Colon (tissue), 2 donors: Measurements from ENCODE around the gene FGFRL1.
"Not testable (repeated sequence)": the region's sequence is repeated elsewhere in the genome, so short reads cannot be mapped to it uniquely, and the experiment has no call there.

ENCODE experiments used
- FAIRE-seq: peaks from 2 replicates; lab custom pipeline; 2012; peaks lifted over from hg19 to GRCh38; lab: Jason Lieb, UNC
- donor health status: control.
- donor health status: control.

FGFRL1 gene

DNA sequence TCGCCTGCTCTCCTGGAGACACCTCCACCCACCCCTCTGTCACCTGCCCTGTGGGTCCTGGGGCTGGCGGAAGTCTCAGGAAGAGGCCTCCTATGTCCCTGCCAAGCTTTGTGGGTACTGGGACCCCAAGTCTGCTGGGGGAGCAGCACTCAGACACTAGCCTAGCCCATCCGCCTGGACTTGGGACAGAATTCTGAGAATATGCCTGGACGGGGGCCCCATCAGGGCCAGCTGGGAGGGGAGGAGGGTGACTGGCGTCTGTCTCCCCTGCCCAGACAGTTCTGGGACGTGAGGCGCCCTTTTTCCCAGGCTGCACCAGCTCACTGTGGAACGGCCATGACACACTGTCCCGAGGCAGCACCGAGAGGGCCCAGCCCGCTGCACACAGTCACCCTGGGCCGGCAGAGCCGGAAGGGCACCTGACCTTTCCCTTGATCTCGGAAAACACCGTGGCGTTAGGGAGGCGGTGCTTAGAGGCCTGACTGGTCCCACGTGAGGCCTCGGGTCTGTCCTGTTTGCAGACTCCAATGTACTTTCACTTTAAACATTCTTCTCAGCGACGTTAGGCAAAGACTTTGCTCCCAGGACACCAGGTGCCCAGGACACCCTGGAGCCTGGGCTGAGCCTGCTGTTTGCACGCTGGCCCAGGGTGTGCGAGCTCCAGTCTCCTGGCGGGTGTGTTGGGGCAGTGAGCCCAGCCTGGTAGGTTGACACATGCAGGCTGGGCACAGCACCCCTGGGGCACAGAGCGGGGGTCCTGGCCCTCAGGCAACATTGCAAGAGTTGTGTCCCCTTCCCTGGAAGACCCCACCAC is 18.9 kb upstream of the FGFRL1 start:
- FAIRE-seq, result no peak

DNA sequence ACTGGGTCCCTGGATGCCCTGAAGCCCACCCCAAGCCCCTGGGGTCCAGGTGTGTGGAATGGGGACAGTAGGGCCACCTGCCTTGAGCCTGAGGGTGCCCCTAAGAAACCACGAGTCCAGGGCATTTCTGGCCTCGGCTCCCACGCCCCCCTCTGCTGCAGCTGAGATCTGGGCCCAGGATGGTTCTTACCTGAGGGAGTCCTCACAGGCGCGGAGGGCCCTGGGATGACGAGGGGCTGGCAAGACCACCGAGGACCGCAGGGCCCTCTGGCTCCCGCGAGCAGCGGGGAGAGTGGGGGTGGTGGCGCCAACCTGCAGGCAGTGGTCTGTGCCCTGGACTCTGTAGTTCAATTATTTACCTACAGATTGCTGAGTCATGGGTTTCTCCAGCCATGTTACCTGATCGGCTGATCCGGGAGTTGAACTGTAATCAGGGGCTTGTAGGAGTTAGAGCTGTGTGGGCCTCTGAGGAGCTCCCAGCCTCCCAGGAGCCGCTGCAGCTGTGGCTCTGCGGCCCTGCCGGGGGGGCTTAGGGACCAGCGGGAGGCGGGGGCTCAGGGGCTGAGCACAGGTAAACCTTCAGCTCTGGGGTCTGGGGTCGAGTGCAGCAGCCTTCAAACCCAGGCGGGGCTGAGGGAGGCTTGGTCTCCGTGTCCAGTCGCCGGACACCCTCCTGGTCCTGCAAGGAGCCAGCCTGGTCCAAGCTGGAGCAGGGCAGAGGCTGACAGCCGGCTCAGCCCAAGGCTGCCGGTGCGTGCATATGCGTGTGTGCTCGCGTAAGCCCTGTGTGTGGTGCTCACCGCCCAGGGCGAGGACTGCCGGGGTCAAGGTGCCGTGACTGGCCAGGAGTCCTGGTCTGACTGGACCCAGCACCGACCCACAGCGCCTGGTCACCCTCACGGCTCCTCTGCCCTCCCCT is 18.1 kb upstream of the FGFRL1 start, which contains the start of gene SLC26A1:
SLC26A1 (minus strand) TSS at position 294 of the 919 bp plus-strand sequence. CDS start 1,701 bp downstream, outside the sequence.
- no peak for FAIRE-seq

DNA sequence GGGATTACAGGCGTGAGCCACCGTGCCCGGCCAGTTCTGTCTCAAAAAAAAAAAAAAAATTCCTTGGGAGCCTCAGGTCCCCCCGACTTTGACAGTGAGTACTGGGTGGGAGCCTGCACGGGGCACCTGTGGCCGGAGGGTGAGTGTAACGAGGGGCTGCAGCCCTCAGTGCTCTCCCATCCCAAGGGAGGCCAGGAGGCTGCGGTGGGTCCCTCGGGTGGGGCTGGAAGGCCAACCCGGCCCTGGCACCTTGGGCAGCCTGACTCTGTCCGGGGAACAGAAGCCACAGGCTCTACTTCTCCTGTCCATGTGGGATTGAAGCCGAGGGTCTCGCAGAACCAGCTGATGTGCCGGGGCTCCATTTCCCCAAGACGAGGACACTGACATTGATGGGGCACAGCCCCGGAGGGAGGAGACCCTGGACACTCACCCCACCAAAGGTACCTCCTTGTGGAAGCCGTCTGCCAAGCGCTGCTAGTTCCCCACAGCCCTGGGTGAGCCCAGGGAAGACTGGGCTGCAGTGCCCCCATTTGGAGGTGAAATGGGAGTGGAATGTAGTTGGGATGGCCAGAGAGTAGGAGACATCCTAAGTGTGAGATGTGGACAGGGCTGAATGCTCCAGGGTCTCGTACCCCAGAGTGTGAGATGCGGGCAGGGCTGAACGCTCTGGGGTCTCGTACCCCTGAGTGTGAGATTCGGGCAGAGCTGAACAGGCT is 16.0 kb upstream of the FGFRL1 start:
- FAIRE-seq, result no peak

DNA sequence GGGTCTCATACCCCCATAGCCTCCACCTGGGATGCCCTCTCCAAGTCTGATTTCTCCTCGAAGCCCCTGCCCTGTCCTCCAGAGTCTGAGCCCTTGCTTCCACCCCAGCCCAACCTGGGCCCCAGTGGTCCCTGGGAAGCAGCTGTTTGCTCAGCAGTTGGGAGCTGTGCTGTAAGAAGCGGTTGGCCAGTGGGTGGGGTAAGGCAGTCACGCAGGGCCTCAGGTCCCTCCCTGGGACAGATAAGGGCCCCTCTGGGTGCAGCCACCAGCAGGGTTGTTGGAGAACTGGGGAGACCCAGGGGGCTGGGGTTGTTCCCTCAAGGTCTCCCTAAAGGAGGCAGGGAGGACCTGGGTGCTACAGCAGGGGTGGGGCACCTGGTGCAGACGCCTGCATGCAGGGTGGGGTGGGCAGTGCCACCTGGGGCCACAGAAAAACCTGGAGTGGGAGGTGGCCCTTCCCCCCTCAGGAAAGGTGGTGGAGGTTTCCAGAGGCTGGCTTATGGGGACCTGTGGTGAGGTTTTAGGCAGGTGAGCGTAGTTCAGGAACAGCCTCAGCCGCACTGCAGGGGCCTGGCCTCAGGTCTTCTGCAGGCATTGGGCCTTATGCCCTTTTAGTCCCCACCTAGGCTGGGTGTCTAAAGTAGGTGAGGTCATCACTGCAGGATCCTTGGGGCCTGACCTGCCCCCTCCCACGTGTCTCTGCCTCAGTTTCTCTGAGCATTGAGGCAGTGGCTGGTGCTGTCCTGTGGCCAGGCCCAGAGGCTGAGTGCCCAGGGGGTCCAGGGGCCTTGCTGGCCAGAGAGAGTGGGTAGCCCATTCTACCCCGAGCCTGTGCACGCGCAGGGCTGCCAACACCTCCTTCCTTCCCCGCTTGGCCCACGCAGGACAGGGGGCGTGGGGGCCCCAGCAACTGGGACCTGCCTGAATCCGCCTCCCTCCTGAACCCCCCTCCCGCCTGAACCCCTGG is 15.1 kb upstream of the FGFRL1 start:
- no peak for FAIRE-seq

DNA sequence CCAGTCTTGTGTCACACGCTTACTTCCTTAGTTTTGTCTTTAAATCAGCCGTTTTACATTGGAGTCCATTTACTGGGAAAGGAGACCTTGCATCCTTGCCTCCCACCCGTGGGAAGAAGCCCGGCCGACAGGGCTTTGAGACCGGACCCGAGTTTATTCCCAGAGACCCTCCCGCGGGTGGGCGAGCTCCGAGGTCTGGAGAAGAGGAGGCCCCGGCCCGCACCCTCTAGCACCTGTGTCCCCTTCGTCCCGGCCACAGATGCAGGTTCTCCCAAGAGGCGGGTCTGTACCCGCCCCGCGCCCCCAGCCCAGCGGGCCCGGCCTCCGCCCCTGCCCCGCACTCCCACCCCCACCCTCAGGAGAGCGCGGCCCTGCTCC is 14.4 kb upstream of the FGFRL1 start:
- FAIRE-seq, result no peak

DNA sequence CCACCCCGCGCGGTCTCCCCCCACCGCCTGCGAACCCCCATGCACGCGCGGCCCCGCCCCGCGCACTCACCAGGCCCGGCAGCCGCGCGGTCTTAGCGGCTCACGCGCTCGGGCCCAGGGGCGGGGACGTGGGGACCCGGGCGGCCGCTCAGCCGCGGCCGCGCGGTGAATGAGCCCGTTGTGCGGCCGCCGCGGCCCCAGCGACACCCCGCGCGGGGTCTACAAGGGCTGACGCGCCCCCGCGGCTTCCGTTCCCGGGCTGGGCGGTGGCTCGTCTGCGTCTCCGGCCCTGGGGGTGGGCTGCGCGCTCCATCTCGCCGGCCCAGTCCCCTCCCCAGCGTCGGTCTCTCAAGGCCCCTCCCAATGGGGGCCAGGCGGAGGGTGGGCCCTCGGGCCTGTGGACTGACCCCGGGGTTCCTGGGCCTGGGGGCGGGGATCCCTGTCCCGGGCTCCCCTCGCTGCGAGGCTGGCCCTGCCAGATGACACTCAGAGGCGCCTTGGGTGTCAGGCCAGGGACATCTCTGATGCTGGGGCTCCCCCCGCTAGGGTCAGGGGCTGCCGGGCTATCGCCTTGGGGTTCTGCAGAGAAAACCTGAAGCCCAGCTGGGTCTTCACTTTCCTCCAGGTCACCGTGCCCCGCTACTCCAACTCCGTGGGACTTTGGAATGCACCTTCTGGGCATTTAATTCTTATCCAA is 13.9 kb upstream of the FGFRL1 start:
- no peak for FAIRE-seq

DNA sequence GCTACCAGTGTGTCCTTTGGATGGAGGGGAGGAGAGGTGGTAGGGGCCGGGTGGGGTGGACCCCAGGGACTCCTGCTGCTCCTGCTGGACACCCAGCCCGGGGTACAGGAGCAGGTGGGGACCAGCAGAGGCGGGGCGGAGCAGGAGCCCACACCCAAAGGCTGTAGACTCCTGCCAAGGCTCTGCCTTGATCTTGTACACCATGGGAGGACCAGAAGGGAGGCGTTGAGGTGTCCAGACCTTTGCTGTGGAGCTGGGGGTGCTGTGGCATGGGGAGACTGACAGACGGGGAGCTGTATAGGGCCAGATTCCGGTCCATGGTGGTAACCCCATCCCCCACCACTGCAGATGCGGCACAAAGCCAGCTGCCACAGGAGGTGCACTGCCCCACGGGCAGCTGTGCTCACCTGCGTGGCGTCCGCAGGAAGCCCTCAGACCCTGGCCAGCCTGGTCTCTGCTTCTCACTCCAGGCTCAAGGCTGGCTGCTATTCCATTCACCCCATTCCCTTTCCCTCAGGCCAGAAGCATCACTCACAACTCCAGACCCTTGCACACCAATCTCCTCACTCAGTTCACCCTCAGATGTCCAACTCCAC is 13.2 kb upstream of the FGFRL1 start:
- FAIRE-seq, result no peak

DNA sequence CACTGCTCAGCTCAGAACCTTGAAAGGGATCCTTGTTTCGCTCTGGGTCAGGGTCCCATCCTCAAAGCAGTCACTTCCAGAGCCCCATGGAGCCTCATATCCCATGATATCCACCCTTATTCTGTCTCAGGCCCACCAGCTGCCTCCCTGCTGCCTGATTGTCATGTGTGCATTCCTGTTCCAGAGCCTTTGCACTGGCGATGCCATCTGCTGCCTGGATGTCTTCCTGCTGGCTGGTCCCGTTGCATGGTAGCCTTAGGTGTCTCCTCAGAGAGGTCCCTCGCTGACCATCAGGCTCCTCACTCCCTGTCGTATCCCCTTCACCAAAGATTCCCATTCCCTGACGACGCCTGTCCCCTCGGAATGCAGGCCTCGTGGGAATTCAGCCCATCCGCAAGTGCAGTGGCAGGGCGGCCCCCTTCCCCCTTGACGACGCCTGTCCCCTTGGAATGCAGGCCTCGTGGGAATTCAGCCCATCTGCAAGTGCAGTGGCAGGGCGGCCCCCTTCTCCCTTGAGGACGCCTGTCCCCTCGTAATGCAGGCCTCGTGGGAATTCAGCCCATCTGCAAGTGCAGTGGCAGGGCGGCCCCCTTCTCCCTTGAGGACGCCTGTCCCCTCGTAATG is 12.1 kb upstream of the FGFRL1 start:
- not testable (repeated sequence) for FAIRE-seq

DNA sequence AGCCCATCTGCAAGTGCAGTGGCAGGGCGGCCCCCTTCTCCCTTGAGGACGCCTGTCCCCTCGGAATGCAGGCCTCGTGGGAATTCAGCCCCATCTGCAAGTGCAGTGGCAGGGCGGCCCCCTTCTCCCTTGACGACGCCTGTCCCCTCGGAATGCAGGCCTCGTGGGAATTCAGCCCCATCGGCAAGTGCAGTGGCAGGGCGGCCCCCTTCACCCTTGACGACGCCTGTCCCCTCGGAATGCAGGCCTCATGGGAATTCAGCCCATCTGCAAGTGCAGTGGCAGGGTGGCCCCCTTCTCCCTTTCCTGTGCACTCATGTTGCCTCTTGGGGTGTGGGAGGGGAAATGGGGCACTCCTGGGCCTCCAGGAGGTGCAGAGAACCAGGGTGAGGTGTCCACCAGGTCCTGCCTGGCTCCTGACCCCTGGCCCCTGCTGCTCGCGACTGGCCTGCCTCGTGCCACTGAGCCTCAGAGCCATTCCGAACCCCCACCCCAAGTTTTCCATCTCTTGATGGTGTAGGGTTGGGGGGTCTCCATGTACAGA is 11.5 kb upstream of the FGFRL1 start:
- FAIRE-seq, result no peak

DNA sequence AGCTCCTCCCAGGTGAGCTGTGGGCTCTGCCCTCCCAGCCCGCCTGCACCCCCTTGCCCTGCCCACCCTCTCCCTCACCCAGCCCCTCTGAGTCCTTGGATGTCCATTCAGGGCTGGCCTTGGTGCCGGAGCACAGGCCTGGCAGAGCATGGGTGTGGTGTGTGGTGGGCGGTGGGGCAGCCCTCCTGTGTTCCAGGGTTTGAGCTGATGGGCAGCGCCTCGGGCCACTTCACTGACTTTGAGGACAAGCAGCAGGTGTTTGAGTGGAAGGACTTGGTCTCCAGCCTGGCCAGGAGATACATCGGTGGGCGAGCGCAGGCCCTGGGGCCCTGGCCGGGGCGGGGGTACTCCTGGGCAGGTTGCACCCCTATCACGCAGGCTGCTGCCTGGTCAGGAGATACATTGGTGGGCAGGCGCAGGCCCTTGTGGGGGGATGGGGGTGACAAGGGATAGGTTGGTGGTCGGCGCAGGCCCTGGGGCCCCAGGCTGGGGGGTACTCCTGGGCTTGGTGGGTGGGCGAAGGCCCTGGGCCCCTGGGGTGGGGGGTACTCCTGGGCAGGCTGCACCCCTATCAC is 10.7 kb upstream of the FGFRL1 start:
- FAIRE-seq, result no peak

DNA sequence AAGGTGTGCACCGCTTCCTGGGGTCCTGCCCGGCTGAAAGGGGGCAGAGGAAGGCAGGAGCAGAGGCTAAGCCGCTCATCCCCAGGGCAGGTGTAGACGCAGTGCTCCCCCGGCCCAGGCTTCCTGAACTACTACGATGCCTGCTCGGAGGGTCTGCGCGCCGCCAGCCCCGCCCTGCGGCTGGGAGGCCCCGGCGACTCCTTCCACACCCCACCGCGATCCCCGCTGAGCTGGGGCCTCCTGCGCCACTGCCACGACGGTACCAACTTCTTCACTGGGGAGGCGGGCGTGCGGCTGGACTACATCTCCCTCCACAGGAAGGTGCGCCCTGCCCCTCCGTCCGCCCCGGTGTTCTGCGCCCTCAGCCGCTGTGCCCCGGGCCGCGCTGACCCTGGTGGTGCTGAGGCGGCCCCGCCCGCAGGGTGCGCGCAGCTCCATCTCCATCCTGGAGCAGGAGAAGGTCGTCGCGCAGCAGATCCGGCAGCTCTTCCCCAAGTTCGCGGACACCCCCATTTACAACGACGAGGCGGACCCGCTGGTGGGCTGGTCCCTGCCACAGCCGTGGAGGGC is 9.8 kb upstream of the FGFRL1 start:
- no peak for FAIRE-seq

DNA sequence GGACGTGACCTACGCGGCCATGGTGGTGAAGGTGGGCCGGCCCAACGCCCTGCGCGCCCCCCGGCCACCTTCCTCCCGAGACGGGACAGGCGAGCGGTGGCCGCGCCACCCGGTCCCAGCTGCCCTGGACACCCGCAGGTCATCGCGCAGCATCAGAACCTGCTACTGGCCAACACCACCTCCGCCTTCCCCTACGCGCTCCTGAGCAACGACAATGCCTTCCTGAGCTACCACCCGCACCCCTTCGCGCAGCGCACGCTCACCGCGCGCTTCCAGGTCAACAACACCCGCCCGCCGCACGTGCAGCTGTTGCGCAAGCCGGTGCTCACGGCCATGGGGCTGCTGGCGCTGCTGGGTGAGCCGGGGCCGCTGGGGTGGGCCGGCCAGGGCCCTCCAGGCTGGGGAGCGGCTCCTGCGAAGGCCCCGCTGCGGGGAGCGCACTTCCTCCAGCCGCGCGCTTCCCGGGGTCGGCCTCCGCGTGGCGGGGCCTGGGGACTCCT is 9.2 kb upstream of the FGFRL1 start:
- no peak for FAIRE-seq

DNA sequence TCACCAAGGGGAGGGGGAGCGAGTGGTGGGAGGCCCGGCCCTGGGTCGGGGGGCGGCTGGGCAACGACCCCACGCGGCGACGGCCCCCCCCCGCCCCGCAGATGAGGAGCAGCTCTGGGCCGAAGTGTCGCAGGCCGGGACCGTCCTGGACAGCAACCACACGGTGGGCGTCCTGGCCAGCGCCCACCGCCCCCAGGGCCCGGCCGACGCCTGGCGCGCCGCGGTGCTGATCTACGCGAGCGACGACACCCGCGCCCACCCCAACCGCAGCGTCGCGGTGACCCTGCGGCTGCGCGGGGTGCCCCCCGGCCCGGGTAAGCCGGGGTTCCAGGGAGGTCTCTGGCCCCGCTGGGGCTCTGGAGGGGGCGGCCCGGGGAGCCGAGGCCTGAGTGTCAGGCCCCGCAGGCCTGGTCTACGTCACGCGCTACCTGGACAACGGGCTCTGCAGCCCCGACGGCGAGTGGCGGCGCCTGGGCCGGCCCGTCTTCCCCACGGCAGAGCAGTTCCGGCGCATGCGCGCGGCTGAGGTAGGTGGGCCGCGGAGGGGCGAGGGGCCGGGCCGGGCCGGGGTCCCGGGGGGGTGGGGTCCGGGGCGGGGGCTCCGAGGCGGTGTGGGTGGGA is 8.7 kb upstream of the FGFRL1 start:
- no peak for FAIRE-seq

DNA sequence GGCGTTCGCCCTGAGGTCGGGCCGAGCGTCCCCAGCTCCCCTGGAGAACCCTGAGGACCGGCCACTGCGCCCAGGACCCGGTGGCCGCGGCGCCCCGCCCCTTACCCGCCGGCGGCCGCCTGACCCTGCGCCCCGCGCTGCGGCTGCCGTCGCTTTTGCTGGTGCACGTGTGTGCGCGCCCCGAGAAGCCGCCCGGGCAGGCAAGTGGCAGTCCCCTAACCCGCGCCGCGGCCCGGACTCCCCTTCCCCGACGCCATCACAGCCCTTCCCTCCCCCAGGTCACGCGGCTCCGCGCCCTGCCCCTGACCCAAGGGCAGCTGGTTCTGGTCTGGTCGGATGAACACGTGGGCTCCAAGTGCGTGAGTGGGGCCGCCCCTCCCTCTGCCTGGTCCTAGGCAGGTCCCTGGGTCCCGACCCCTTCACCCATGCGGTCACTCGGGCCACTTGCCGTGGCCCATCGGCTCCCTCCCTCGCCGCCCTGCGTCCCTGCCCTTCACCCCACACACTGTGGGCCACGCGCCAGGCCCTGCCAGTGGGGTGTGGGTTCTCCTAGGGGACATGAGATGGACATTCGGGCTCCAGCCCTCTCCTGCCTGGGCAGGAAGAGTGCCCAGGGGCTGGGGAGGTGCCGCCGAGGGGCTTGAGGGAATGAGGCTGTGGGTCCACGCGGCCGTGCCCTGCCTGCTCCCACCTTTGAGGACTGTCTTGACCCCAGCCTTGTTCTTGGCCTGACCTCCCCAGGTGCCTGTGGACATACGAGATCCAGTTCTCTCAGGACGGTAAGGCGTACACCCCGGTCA is 8.0 kb upstream of the FGFRL1 start:
- no peak for FAIRE-seq

DNA sequence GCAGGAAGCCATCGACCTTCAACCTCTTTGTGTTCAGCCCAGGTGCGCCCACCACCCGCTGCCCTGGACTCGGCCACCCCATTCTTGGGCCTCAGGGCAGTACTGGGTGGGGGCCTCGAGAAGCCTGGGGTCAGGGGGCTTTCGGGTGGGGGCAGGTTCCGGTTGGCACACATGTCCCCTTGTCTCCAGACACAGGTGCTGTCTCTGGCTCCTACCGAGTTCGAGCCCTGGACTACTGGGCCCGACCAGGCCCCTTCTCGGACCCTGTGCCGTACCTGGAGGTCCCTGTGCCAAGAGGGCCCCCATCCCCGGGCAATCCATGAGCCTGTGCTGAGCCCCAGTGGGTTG is 7.4 kb upstream of the FGFRL1 start:
- no peak for FAIRE-seq

DNA sequence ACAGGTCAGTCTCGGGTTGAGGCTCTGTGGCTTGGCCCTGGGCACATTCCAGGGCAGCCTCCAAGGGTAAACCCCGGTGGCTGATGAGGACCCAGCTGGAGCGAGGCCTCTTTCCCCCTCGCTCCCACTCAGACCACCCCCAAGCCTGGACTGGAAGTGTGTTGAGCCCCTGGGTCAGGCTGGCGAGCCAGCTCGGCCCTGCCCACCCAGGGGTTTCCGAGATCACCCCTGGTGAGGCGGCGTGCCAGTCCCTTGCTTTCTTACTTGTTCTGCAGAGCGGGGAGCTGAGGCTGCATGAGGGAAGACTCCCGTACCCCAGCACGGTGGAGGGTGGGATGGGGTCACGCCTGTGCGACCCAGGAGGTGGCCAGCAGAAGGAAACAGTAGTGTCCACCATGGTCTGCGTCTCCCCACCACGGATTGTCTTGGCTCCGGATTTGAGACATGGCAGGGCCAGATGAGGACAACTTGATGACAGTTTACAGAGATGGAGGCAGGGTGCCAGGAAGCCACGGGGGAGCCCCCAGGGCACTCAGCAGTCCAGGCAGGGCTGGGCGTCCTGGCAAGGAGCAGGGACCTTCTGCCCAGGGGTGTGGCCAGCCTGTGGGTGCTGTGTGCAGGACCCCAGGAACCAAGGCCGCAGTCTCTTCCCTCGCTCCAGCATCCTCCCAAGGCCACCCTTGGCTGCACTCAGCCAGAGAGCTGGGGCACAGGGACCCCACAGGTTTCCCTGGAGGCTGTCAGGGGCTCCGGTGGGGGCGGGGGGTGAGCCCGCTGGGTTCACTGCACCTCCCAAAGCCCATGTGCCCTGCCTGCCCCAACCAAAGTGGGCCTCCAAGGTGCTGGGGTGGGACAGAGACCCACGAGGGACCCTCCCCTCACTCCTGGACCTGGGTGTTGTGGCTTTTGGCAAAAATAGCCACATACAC is 6.6 kb upstream of the FGFRL1 start:
- no peak for FAIRE-seq
